ENCODE measurements around the gene NPL.

The NPL gene

DNA sequence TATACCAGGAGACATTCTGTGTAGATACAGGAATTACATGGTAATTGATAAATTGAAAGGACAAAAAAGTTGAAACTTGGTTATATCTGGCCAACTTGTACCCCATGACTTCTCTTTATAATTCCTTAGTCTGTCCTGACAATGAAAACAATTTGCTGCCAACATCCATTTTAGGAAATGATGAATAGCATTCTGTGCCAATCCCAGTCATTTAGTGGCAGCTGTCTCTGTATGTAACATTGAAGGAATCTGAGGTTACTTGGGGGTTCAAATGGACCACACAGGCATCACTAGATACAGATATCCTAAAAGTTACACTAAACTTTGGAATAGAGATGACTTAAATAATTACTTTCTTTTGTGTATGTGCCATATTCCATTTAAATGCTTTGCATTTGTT, 87.8 kb downstream of the NPL start:
- no peak for TF ChIP-seq POLR2AphosphoS5 (IDR thresholded peaks at IDR 0.05; ENCODE audit: low read depth)
- no peak for TF ChIP-seq CTCF (IDR thresholded peaks at IDR 0.05; ENCODE audit: insufficient read depth, low read length)
- TF ChIP-seq SPI1 (IDR thresholded peaks at IDR 0.05; ENCODE audit: borderline replicate concordance, low read depth) = no peak
- TF ChIP-seq, protein P1, sequence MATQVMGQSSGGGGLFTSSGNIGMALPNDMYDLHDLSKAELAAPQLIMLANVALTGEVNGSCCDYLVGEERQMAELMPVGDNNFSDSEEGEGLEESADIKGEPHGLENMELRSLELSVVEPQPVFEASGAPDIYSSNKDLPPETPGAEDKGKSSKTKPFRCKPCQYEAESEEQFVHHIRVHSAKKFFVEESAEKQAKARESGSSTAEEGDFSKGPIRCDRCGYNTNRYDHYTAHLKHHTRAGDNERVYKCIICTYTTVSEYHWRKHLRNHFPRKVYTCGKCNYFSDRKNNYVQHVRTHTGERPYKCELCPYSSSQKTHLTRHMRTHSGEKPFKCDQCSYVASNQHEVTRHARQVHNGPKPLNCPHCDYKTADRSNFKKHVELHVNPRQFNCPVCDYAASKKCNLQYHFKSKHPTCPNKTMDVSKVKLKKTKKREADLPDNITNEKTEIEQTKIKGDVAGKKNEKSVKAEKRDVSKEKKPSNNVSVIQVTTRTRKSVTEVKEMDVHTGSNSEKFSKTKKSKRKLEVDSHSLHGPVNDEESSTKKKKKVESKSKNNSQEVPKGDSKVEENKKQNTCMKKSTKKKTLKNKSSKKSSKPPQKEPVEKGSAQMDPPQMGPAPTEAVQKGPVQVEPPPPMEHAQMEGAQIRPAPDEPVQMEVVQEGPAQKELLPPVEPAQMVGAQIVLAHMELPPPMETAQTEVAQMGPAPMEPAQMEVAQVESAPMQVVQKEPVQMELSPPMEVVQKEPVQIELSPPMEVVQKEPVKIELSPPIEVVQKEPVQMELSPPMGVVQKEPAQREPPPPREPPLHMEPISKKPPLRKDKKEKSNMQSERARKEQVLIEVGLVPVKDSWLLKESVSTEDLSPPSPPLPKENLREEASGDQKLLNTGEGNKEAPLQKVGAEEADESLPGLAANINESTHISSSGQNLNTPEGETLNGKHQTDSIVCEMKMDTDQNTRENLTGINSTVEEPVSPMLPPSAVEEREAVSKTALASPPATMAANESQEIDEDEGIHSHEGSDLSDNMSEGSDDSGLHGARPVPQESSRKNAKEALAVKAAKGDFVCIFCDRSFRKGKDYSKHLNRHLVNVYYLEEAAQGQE (IDR thresholded peaks at IDR 0.05; ENCODE audit: insufficient replicate concordance, low read depth) = no peak
- TF ChIP-seq GABPA (IDR thresholded peaks at IDR 0.05; ENCODE audit: low read depth) = no peak
- no peak for DNase-seq (ENCODE audit: low read depth in 1 of 2, low spot score in 1 of 2)
- no peak overlapping the region for H3K4me3 ChIP-seq (replicated peaks; ENCODE audit: insufficient read depth, low read length)
- H3K27me3 ChIP-seq (ENCODE audit: insufficient read depth, poor library complexity, severe bottlenecking) = no peaks in the 10 kb centered on the region
- no peak overlapping the region for H3K27ac ChIP-seq (replicated peaks)

DNA sequence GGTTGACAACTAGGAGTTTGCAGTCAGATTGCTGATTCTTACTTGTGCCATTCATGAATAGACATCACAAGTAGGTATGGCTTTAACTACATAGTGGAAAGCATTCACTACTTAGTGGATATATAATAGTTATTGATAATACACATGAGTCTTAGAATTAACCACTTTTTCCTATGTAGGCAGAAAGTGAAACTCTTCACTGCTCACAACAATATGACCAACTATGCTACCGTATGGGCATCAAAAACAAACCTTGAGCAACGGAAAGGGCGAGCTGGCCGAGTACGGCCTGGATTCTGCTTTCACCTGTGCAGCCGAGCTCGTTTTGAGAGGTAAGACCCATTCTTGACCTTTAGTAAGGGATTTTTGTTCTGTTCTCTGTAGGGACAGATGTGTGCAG, 88.3 kb downstream of the NPL start:
- no peak for DNase-seq (ENCODE audit: low read depth in 1 of 2, low spot score in 1 of 2)
- no peak overlapping the region for H3K4me3 ChIP-seq (replicated peaks; ENCODE audit: insufficient read depth, low read length)
- TF ChIP-seq, protein P1 (IDR thresholded peaks at IDR 0.05; ENCODE audit: insufficient replicate concordance, low read depth) = no peak
- TF ChIP-seq POLR2AphosphoS5 (IDR thresholded peaks at IDR 0.05; ENCODE audit: low read depth) (no peak), CTCF (IDR thresholded peaks at IDR 0.05; ENCODE audit: insufficient read depth, low read length) (no peak), SPI1 (IDR thresholded peaks at IDR 0.05; ENCODE audit: borderline replicate concordance, low read depth) (no peak)
- H3K27ac ChIP-seq (replicated peaks) = no peak overlapping the region
- H3K27me3 ChIP-seq (ENCODE audit: insufficient read depth, poor library complexity, severe bottlenecking) = no peaks in the 10 kb centered on the region

Data from HL-60 (cell line).